ENCODE data around the gene CCL17. TPM values are rescaled to one million over a fixed set of nuclear protein-coding genes. Genes with fewer than 3 reads are reported as not detected.

The CCL17 gene
- total and polyA plus RNA-seq, 2 of the 4 experiments (the other 2 are of a cell fraction) = not detected

DNA sequence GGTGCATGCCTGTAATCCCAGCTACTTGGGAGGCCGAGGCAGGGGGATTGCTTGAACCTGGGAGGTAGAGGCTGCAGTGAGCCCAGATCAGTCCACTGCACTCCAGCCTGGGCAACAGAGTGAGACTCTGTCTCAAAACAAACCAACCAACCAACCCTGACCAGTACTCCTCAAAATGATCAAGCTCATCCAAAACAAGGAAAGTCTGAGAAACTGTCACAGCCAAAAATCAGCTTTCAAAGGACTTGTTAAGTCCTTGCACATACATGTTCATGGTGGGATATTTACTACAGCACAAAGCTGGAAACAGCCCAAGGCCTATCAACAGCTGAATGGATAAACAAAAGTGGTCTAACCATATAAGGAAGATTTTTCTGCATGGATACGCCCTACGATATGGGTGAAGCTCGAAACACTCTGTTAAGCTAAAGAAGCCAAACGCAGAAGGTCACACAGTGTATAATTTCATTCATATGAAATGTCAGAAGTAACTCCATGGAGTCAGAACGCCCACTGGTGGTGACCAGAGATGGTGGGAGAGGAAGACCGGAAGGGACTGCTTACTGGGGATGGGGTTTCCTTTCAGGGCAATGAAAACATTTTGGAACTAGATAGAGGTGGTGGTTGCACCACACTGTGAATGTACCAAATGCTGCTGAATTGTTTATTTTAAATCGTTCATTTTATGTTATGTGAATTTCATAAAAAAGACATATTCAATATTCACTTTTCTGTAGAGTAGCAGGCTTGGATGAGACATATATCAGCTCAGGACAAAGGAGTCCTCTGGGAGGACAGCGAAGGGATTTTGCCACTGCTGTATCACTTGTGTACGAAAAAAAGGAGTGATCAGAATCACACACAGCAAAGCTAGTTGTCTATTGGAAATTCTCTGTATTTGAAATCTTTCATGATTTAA, 17.7 kb downstream of the CCL17 start (continued):
- TF ChIP-seq NFE2L2 (IDR thresholded peaks at IDR 0.05; ENCODE audit: low read depth, low read length) (no peak), CEBPB (IDR thresholded peaks at IDR 0.05; ENCODE audit: low read depth, low read length) (no peak), CHD1 (IDR thresholded peaks at IDR 0.05; ENCODE audit: low read depth, low read length) (no peak)

DNA sequence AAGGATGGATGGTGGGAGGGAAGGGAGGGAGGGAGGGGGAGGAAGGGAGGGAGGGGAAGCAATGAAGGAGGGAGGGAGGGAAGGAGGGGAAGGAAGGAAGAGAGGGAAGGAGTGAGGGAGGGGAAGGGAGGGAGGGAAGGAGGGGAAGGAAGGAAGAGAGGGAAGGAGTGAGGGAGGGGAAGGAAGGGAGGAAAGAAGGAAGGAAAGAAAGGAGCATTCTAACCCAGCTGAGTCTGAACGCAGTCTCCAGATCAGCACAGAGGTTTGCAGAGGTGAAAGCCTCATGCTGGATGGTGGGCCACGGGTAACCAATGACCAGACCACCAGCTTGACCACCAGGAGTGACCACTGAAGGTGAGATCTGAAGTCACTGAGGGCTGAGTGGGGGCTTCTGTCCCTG, 18.6 kb downstream of the CCL17 start:
- H3K4me2 ChIP-seq (ENCODE audit: low read depth, low read length) = no peak overlapping the region
- H3K14ac ChIP-seq (replicated peaks; ENCODE audit: low read depth, low read length) = no peak overlapping the region
- POLR2A ChIA-PET (ENCODE audit: unreplicated experiment) = no interaction called here
- H2AK5ac ChIP-seq (ENCODE audit: low read depth, low read length) = 0 out of 2 replicates have a peak overlapping the region, but pooled peaks have one; percentile 56
- dilution Hi-C loops (cut with HindIII; ENCODE audit: low sequenced_read_pairs, unreplicated experiment) (no loop called here), in situ Hi-C loops (cut with MboI; ENCODE audit: low sequenced_read_pairs) (no loop called here), intact Hi-C loops (cut with micrococcal nuclease) (no loop called here)
- no peak overlapping the region for H4K5ac ChIP-seq (ENCODE audit: low read depth, low read length)
- H3K18ac ChIP-seq (ENCODE audit: low read depth, low read length) = no peak overlapping the region
- H2BK5ac ChIP-seq (ENCODE audit: low read depth, low read length, poor library complexity, severe bottlenecking) = no peak overlapping the region
- H2BK120ac ChIP-seq (ENCODE audit: low read depth, low read length) = no peak overlapping the region
- DNase-seq (no peak), ATAC-seq (ENCODE audit: low read depth) (no peak)
- no peak overlapping the region for H3K27ac ChIP-seq (ENCODE audit: insufficient read depth, low read length)
- H4K20me1 ChIP-seq (ENCODE audit: insufficient read depth, low read length) = no peaks in the 10 kb centered on the region
- H3K79me1 ChIP-seq (ENCODE audit: low read depth in 1 of 2, low read length in 2 of 2) = no peaks in the 10 kb centered on the region
- H2BK20ac ChIP-seq (ENCODE audit: low read depth, low read length) = no peak overlapping the region
- H3K9me3 ChIP-seq (ENCODE audit: control insufficient read depth, insufficient read depth, low read length) = no peaks in the 10 kb centered on the region
- peak overlapping the region in 1 of 2 experiments; percentile 55; a peak in 2 of 4 replicates for H4K8ac ChIP-seq (ENCODE audit: low read depth in 2 of 2, low read length in 2 of 2)
- H3K9me1 ChIP-seq (ENCODE audit: insufficient read depth, low read length) = no peaks in the 10 kb centered on the region
- no peak overlapping the region for H2AK9ac ChIP-seq (replicated peaks; ENCODE audit: low read depth, low read length, poor library complexity)
- no peak overlapping the region for H3K4me3 ChIP-seq (ENCODE audit: insufficient read depth, low read depth, low read length)
- 83% methylated on average over 1 of the region's 2 CpGs; no CpG with 5 or more reads in 1 of the 2 experiments for WGBS, 2 experiments (ENCODE audit: extremely low coverage in 2 of 2, insufficient read length in 1 of 2)
- H3K36me3 ChIP-seq (ENCODE audit: control insufficient read depth, insufficient read depth, low read length) = peaks cover 5% of the 10 kb centered on the region
- H3K4me1 ChIP-seq (ENCODE audit: control insufficient read depth, insufficient read depth, low read length) = peaks cover 2% of the 10 kb centered on the region
- H3K4ac ChIP-seq (ENCODE audit: low read depth, low read length) = no peak overlapping the region
- BruUV-seq (replicated peaks) = no TSS peak
- H3K56ac ChIP-seq (ENCODE audit: extremely low read depth, insufficient read depth, low read length) = no peak overlapping the region
- no peak overlapping the region for H2BK15ac ChIP-seq (ENCODE audit: low read depth, low read length)
- H3K9ac ChIP-seq (ENCODE audit: low read depth, low read length) = no peak overlapping the region
- no peak for TF ChIP-seq MAZ (IDR thresholded peaks at IDR 0.05; ENCODE audit: borderline replicate concordance, low read depth, low read length)
- no peak for TF ChIP-seq BHLHE40 (IDR thresholded peaks at IDR 0.05; ENCODE audit: low read depth, low read length)
- TF ChIP-seq POLR2A (IDR thresholded peaks at IDR 0.05; ENCODE audit: low read depth, low read length) = no peak
- TF ChIP-seq MAFK (IDR thresholded peaks at IDR 0.05; ENCODE audit: low read depth, low read length) = no peak
- no peak for TF ChIP-seq CEBPB (IDR thresholded peaks at IDR 0.05; ENCODE audit: low read depth, low read length)
- no peak for TF ChIP-seq MXI1 (IDR thresholded peaks at IDR 0.05; ENCODE audit: borderline replicate concordance, low read depth, low read length)
- no peak for TF ChIP-seq RCOR1 (IDR thresholded peaks at IDR 0.05; ENCODE audit: insufficient replicate concordance, low read length)
- no peak for TF ChIP-seq USF2 (IDR thresholded peaks at IDR 0.05; ENCODE audit: low read depth, low read length)
- H4K91ac ChIP-seq (ENCODE audit: insufficient read depth, low read depth, low read length) = no peak overlapping the region
- peak overlapping the region; percentile 15 for H2AFZ ChIP-seq (replicated peaks; ENCODE audit: low read length, poor library complexity)
- CTCF ChIA-PET = interaction anchor here (0.5 to 4.5 kb wide), 3 partner anchors 10 to 254 kb away, joined by 3 to 30 read pairs (median 4); no protein-coding TSS in a partner anchor
- no peaks in the 10 kb centered on the region for H3K27me3 ChIP-seq (ENCODE audit: control insufficient read depth, insufficient read depth, low read length)
- no peak overlapping the region for H3K23ac ChIP-seq (ENCODE audit: low read depth, low read length)

Measured in IMR-90 (cell line).